HAP-1 (cell line): ENCODE results near the gene FHOD1.
A peak's percentile ranks its signal among the peaks of the same experiment; 100 is the strongest.

Experiments used
- DNase-seq, 2 experiments: peaks; one replicate each; pipeline ENCODE4 v3.0.0-alpha.2; 2016 to 2020; ENCODE audit warnings: low spot score in 2 of 2
- H3K27me3 ChIP-seq: fragments of 250-450 bp; sonication (Bioruptor Pico); 2 replicates; pipeline ENCODE4 v1.5.1; 2020; ENCODE audit warnings: low read depth, mild to moderate bottlenecking, moderate library complexity
- H3K36me3 ChIP-seq: fragments of 250-450 bp; sonication (Bioruptor Pico); replicated peaks from 2 replicates; pipeline ENCODE4 v1.5.1; 2020; ENCODE audit warnings: mild to moderate bottlenecking
- H3K4me1 ChIP-seq: fragments of 250-450 bp; sonication (Bioruptor Pico); 2 replicates; pipeline ENCODE4 v1.5.1; 2020; ENCODE audit warnings: mild to moderate bottlenecking
- H3K4me3 ChIP-seq: fragments of 250-450 bp; sonication (Bioruptor Pico); 2 replicates; pipeline ENCODE4 v1.5.1; 2020; ENCODE audit warnings: mild to moderate bottlenecking, moderate library complexity
- H3K9me3 ChIP-seq: fragments of 250-450 bp; sonication (Bioruptor Pico); 2 replicates; pipeline ENCODE4 v1.5.1; 2020; ENCODE audit warnings: mild to moderate bottlenecking, moderate library complexity
- in situ Hi-C: fragments of 300-500 bp; cut with MboI; formaldehyde crosslinking; loops from 3 replicates; pipeline ENCODE4 v1.14.3; 2020; ENCODE audit warnings: low sequenced_read_pairs, inconsistent platforms, mixed read lengths

The FHOD1 gene

GRCh38 chr16:67228034-67228785 is 19.1 kb downstream of the FHOD1 start:
- in situ Hi-C loops, result no loop called here
- H3K4me3 ChIP-seq, result peak overlapping the region; percentile 94

DNA sequence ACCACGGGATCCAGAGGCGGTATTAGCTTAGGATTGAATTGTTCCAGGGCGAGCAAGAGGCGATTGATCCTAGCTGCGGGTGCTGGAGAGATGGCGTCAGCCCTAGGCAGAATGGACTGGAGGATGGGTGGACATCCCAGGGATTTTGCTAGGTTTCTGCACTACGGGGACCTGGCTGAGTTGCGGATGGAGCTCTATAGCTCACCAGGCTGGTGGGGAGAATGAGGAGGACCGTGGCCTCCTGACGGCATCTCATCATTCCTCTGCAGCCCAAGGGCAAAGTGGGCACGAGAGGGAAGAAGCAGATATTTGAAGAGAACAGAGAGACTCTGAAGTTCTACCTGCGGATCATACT is 19.7 kb downstream of the FHOD1 start:
- Histone ChIP-seq H3K36me3 (peaks cover 37% of the 10 kb centered on the region), H3K4me3 (peak overlapping the region; percentile 94), H3K4me1 (peaks cover 5% of the 10 kb centered on the region), H3K9me3 (peaks cover 2% of the 10 kb centered on the region; the same call in 1 of the 2 replicates), H3K27me3 (no peaks in the 10 kb centered on the region)
- in situ Hi-C loops, result no loop called here
- DNase-seq, result no peak

More at GRCh38 chr16:67228034-67228785, 19.1 kb downstream of the FHOD1 start:
- DNase-seq, result no peak
- Histone ChIP-seq H3K27me3 (no peaks in the 10 kb centered on the region), H3K4me1 (peaks cover 5% of the 10 kb centered on the region), H3K9me3 (peaks cover 2% of the 10 kb centered on the region; the same call in 1 of the 2 replicates), H3K36me3 (peaks cover 38% of the 10 kb centered on the region)

DNA sequence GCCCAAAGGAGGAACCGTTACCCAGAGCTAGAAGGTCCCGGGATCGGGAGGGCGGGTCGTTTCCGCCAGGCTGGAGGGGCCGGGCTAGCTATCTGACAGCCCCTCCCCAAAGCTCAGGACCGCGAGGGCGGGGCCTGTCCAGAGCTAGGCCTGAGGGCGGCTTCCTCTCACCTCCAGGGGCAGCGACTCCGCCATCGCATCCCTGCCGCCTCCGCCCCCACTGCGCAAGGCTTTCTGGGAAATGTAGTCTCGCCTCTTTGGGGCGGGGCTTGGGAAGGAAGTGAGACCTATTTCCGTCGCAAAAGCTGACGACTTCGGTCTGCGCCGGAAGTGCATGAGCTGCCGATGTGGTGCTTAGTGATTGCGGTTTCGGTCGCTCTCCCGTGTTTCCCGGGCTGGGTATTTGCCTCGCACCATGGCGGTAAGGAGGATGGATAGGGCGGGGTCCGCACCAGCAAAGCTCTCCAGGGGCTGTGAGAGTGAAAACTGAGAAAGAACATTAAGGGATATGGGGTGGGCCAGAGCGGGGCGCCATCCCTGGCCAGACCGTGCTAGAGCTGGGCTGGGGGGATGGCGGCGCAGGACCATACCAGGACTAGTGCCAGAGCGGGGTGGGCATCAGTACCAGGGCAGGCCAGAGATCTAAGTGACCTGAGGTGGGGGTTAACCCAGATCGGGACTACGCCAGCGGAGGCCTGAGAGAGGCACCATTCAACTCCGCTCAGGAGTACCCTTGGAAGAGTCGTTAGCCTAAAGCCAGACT is 20.3 kb downstream of the FHOD1 start, which contains the start of gene TMEM208:
TSS of gene TMEM208 (plus strand) at position 327 of the 763 bp plus-strand sequence. CDS start at position 416, 89 bp downstream.
- Histone ChIP-seq H3K4me1 (peaks cover 5% of the 10 kb centered on the region), H3K36me3 (peaks cover 37% of the 10 kb centered on the region), H3K27me3 (no peaks in the 10 kb centered on the region), H3K4me3 (peak within 1 kb of the TSS; percentile 94), H3K9me3 (peaks cover 2% of the 10 kb centered on the region; the same call in 1 of the 2 replicates)
- DNase-seq, result peak; percentile 93 to 99
- in situ Hi-C loops, result no loop called here

DNA sequence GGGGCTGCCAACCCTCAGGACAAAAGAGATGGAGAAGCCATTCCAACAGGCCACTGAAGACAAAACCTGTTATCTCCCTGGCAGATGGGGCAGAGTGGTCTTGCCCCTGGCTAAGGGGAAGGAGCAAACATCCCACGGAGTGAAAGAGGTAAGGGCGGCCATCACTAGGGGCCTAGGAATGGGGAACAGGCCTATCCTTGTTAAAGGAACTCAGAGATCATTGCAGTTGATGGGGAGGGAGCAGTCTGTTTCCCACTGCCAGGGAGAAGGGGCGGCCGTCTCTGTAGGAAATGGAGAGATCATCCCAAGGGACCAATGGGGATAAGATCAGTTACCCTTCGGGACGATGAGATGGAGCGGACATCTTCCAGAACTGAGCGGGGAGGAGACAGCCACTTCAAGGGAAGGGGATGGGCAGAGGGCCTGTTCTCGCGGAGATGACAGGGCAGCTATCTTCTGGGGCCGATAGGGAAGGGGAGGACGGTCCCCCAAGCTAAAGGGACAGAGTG is 20.9 kb downstream of the FHOD1 start:
- in situ Hi-C loops, result no loop called here
- DNase-seq, result no peak
- Histone ChIP-seq H3K36me3 (peaks cover 31% of the 10 kb centered on the region), H3K4me3 (peak overlapping the region; percentile 94), H3K4me1 (peaks cover 5% of the 10 kb centered on the region), H3K27me3 (no peaks in the 10 kb centered on the region), H3K9me3 (peaks cover 2% of the 10 kb centered on the region; the same call in 1 of the 2 replicates)

DNA sequence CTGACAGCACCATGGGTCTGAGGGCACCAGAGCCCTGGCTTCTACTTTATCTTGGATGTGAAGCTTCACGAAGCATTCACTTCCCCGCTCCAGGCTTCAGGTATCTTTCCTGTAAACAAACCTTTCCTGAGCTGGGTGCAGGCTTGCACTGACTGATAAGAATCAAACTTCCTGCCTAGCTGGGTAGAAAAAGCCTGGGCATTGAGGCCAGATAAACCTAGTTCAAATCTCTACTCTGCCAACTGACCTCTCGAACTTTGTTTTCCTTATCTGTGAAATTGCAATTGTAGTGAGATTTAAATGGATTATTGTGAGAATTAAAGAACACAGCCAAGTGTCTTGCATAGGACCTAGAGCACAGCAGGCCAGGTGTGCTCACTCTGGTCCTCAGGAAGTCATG is 23.3 kb downstream of the FHOD1 start:
- H3K27me3 ChIP-seq, result no peaks in the 10 kb centered on the region
- peaks cover 10% of the 10 kb centered on the region for H3K36me3 ChIP-seq
- H3K4me3 ChIP-seq, result no peak overlapping the region
- H3K4me1 ChIP-seq, result peaks cover 5% of the 10 kb centered on the region
- DNase-seq, result no peak
- in situ Hi-C loops, result no loop called here
- H3K9me3 ChIP-seq, result peaks cover 2% of the 10 kb centered on the region; the same call in 1 of the 2 replicates

DNA sequence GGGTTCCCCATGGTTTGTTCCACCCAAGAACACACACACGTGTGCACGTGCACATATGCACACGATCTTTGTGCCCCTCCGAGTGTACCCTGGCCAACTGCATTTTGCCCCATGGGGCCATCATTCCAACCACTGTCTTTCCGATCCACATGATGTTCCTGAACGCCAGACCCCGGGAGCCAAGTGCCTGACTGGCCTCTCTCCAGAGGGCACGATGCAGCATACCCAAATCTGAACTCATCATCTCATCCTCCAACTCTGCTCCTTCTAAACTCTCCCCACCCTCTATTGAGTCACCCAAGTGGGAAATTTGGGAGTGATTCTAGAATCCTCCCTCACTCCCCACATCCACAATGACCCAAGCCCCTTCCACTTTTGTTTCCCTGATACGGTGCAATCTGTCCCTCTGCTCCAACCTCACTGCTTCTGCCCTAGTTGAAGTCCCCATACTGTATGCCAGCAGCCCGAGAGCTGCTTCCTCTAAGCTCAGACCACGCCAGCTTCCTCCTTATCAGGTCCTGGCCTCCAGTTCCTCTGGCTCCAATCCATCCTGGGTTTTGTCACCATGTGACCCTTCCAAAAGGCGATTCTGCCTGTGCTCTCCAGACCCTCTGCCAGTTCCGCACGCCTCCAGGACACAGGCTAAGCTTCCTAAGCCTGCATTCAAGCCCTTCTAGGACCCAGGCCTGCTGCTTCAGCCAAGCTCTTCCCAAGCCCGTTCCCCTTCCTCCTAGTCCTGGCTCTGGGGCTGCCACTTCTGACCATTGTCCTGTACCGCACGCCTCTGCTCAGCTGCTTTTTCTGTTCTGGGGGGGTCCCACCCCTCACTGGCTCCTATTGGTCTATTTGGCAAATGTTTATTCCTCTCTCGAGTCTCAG is 30.4 kb downstream of the FHOD1 start:
- in situ Hi-C loops, result no loop called here
- Histone ChIP-seq H3K4me1 (no peaks in the 10 kb centered on the region), H3K36me3 (no peaks in the 10 kb centered on the region), H3K9me3 (no peaks in the 10 kb centered on the region; the same call in 1 of the 2 replicates), H3K27me3 (no peaks in the 10 kb centered on the region), H3K4me3 (no peak overlapping the region)
- no peak for DNase-seq

GRCh38 chr16:67215706-67216105 is 31.6 kb downstream of the FHOD1 start:
- DNase-seq, result no peak
- no peak overlapping the region for H3K4me3 ChIP-seq
- no peaks in the 10 kb centered on the region for H3K4me1 ChIP-seq
- no peaks in the 10 kb centered on the region for H3K27me3 ChIP-seq
- no peaks in the 10 kb centered on the region; the same call in 1 of the 2 replicates for H3K9me3 ChIP-seq
- in situ Hi-C loops, result no loop called here
- no peaks in the 10 kb centered on the region for H3K36me3 ChIP-seq

DNA sequence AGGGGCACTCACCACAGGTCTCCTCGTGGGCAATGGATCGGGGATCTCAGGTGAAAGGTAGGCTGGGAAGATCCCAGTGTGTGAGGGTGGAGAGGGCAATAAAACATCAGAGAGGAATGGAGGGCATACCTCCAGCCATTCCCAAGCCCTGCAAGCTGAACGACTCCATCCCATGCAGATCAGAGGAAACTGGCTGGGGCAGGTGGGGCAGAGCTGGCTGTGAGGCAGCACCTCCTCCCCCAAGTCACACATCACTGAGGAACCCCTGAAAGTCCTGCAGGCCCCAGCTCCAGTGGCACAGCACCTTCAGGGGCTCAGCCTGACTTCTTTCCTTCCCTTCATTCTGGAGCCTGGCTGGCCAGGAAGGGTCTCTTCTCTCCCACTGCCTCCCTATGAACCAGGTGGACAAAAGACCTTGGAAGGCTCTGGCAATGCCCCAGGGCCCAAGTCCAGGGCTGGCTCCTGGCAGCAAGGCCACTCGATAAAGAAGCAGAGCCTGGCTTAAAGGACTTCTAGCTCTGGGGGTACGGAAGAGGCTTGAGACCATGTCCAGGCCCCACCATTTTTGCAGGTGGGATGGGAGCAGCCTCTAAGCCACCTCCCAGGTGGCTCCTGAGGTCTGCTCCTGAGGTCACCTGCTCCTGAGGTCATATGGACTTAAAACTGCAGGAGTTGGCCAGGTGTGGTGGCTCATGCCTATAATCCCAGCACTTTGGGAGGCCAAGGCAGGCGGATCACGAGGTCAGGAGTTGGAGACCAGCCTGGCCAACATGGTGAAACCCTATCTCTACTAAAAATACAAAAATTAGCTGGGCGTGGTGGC is 33.9 kb downstream of the FHOD1 start:
- DNase-seq, result no peak
- Histone ChIP-seq H3K4me1 (no peaks in the 10 kb centered on the region), H3K27me3 (no peaks in the 10 kb centered on the region), H3K36me3 (no peaks in the 10 kb centered on the region), H3K4me3 (no peak overlapping the region), H3K9me3 (no peaks in the 10 kb centered on the region)
- in situ Hi-C loops, result no loop called here

- H3K4me3 ChIP-seq, result no peak overlapping the region
- DNase-seq, result no peak
- in situ Hi-C loops, result no loop called here
- no peaks in the 10 kb centered on the region for H3K36me3 ChIP-seq
- no peaks in the 10 kb centered on the region for H3K9me3 ChIP-seq
- H3K27me3 ChIP-seq, result no peaks in the 10 kb centered on the region
- no peaks in the 10 kb centered on the region for H3K4me1 ChIP-seq
Measured at GRCh38 chr16:67212766-67213165, 34.5 kb downstream of the FHOD1 start.

GRCh38 chr16:67211674-67212073 is 35.6 kb downstream of the FHOD1 start:
- no peak for DNase-seq
- Histone ChIP-seq H3K27me3 (no peaks in the 10 kb centered on the region), H3K4me3 (no peak overlapping the region), H3K4me1 (no peaks in the 10 kb centered on the region), H3K36me3 (no peaks in the 10 kb centered on the region; the same call in 1 of the 2 replicates), H3K9me3 (no peaks in the 10 kb centered on the region)
- in situ Hi-C loops, result no loop called here

DNA sequence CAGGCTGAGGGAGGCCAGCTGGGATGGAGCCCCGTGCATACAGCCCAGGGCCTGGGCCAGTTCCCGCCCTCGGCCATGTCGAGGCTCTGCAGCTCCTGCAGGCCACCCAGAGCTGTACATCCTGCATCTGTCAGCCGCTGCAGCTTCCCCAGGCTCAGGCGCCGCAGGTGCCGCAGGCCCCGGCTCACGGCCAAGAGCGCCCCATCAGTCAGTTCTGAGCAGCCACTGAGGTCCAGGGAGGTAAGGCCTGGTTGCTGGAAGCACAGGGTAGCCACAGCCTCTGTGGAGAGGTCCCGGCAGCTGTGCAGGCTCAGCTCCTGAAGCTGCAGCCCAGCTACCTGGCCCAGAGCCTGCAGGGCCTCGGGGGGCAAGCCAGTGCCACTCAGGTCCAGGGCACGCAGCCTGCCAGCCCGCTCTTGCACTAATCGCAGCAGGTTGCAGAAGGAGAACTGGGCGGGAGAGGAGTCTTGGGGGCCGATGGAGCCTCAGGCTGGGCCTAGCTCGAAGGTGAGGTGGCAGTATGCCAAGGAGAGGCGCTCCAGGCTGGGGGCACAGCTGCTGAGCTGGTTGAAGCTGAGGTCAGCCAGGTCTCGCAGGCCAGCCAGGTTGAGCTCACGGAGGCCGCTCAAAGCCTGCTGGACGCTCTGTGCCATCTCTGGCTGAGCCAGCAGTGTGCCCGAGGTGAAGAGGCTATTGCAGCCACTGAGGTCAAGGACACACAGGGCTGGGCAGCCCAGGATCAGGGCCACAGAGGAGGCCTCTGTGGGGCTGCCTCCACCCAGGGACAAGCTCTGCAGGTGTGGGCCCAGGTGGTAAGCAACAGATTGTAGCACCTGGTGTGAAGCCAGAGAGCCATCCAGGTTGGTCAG is 37.0 kb downstream of the FHOD1 start:
- DNase-seq, result no peak
- in situ Hi-C loops, result no loop called here
- H3K4me1 ChIP-seq, result no peaks in the 10 kb centered on the region

DNA sequence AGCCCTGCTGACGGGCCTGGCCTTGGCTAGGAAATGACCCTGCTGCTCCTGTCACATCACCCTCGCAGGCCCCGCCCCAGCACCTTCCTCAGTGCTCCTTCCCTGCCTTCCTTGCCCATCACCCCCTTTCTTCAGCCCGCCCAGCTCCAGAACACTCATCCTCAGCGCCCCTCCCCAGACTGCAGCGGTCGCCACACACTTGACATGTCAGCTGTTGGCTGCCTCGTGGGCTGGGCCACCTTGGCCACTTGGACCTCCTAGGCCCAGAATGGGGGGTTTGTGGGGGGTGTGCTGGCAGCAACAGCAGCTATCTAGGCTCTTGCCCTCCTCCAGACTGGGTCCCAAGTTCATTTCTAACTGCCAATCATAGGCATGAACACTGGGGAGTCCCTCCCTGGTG is 37.7 kb downstream of the FHOD1 start:
- Histone ChIP-seq H3K27me3 (no peaks in the 10 kb centered on the region), H3K4me1 (no peaks in the 10 kb centered on the region), H3K4me3 (no peak overlapping the region), H3K36me3 (no peaks in the 10 kb centered on the region; the same call in 1 of the 2 replicates), H3K9me3 (no peaks in the 10 kb centered on the region)
- DNase-seq, result no peak
- in situ Hi-C loops, result no loop called here

More for the DNA sequence above, 37.0 kb downstream of the FHOD1 start:
- H3K36me3 ChIP-seq, result no peaks in the 10 kb centered on the region; the same call in 1 of the 2 replicates
- H3K27me3 ChIP-seq, result no peaks in the 10 kb centered on the region
- no peaks in the 10 kb centered on the region for H3K9me3 ChIP-seq
- no peak overlapping the region for H3K4me3 ChIP-seq
